Fibroblast of skin of left quadriceps (primary cell): ENCODE data around the gene DHRS2.
"Not testable (repeated sequence)": the region's sequence is repeated elsewhere in the genome, so short reads cannot be mapped to it uniquely, and the experiment has no call there.

ENCODE experiments used
- DNase-seq, 2 experiments: peaks; one replicate each; pipeline ENCODE4 v3.0.0-alpha.2; 2013; ENCODE audit warnings: low read depth in 2 of 2

DHRS2 gene

DNA sequence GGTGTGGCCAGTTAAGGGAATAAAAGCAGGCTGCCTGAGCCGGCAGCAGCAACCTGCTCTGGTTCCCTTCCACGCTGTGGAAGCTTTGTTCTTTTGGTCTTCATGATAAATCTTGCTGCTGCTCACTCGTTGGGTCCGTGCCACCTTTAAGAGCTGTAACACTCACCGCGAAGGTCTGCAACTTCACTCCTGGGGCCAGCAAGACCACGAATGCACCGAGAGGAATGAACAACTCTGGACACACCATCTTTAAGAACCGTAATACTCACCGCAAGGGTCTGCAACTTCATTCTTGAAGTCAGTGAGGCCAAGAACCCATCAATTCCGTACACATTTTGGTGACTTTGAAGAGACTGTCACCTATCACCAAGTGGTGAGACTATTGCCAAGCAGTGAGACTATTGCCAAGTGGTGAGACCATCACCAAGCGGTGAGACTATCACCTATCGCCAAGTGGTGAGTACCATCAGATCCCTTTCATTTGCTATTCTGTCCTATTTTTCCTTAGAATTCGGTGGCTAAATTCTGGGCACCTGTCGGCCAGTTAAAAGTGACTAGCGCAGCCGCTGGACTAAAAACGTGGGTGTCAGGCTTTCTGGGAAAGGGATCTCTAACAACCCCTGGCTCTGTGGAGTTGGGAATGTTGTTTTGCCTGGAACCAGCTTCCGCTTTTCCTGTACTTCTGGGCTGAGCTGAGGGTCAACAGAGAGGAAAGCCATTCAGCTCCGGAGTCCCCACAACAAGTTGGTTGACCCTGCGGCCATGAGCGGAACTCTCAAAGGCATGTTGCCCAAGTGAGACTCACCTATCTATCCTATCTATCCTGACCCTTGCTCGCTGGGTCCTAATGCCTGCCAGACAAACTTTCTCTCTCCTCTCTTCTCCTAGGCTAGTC is at the start of gene DHRS2:
DHRS2 (plus strand) TSS at position 48 of the 895 bp plus-strand sequence. CDS start 2,501 bp downstream, outside the sequence.
- no peak for DNase-seq

- DNase-seq: peak; percentile 64 to 67
Measured at GRCh38 chr14:23588884-23589598, 47.1 kb upstream of the DHRS2 start.

GRCh38 chr14:23589606-23590005 is 46.6 kb upstream of the DHRS2 start:
- no peak for DNase-seq

DNA sequence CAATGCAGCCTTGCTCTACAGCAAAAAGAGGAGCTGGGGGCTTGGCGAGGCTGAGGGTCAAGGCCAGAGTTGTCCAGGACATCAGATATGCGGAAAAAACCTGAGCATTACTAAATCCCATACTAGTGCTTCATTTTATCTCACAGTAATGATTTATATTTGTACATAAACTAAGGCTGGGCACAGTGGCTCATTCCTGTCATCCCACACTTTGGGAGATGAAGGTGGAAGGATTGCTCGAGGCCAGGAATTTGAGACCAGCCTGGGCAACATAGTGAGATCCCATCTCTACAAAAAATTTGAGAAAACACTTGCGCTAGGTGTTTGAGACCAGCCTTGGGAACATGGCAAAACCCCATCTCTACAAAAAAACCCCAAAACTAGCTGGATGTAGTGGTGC is 46.0 kb upstream of the DHRS2 start:
- no peak for DNase-seq

- not testable (repeated sequence) for DNase-seq
Measured at GRCh38 chr14:23594191-23594590, 42.0 kb upstream of the DHRS2 start.

- DNase-seq: no peak
Measured at GRCh38 chr14:23600322-23600707, 35.8 kb upstream of the DHRS2 start.

DNA sequence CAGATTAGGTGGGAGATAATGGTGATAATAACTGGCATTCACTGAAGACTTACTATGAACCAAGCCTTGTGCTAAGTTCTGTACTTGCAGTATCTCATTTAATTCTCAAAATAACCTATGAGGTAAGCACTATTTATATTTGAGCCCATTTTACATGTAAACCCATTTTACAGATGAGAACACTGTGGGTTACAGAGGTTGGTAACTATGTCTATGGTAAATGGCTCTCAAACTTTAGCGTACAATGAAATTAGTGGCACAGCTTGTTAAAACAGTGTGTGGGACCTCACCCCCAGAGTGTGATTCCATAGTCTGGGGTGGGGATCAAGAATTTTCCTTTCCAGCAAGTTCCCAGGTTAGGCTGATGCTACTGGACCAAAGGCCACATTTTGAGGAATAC is 35.4 kb upstream of the DHRS2 start:
- DNase-seq: no peak

DNA sequence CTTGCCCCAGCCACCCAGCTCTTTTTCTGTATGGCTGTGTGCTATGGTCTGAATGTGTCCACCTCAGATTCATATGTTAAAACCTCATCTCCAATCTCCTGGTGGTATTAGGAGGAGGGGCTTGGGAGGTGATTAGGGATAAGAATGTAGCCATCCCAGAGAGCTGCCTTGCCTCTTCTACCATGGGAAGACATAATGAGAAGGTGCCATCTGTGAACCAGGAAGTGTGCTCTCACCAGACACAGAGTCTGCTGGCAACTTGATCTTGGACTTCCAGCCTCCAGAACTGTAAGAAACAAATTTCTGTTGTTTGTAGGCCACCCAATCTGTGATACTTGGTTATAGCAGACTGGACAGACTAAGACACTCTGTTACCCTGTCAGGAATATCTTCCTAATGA is 34.7 kb upstream of the DHRS2 start:
- DNase-seq: no peak

GRCh38 chr14:23601845-23602180 is 34.4 kb upstream of the DHRS2 start:
- no peak for DNase-seq

- no peak for DNase-seq
Measured at GRCh38 chr14:23602181-23603095, 33.7 kb upstream of the DHRS2 start.

GRCh38 chr14:23603103-23603502 is 33.1 kb upstream of the DHRS2 start:
- DNase-seq: no peak

GRCh38 chr14:23604148-23604547 is 32.0 kb upstream of the DHRS2 start:
- DNase-seq: no peak

DNA sequence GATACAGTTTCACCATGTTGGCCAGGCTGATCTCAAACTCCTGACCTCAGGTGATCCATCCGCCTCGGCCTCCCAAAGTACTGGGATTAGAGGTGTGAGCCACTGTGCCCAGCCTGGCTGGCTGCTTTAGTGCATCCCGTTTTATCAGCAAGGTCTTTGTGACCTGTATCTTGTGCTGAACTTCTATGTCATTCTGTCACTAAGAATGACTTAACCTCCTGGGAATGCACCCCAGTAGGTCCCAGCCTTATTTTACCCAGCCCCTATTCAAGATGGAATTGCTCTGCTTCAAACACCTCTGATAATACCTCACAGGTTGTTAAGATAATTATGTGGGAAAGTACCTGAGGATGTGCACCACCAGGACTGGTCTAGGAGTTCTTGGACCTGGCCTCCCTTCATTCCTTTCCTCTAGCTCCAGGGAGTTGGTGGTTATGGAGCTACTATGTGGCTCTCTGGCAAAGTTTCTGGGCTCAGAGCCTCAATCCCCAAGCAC is 31.4 kb upstream of the DHRS2 start:
- DNase-seq: no peak

DNA sequence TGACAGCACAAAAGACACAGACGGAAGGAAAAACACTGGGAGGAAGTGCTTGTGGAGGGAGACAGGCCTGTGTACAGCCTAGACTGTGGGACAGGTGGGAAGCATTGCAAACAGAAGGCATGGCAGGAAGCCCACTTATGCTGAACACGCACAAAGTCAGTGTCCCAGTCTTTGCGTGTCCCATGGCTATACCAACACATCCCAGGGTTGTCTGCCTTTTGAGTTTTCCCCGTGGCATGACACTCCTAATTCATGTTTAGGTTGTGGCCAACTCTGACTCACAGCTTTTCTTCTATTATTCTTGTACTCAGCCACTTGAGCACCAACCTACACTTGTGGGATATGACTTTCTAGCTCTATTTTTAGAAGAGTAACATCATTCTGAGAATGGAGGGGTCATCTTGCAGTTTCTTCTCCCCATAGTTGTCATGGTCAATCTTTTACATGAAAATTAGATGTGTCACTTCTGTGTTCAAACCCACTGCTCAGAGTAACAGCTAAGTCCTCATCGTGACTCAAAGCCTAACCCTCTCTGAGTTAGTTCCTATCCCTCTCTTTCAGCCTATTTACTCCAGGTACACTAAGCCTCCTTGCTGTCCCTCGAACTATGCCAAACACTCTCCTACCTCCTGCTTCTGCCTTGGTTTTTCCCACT is 30.1 kb upstream of the DHRS2 start:
- DNase-seq: no peak

DNA sequence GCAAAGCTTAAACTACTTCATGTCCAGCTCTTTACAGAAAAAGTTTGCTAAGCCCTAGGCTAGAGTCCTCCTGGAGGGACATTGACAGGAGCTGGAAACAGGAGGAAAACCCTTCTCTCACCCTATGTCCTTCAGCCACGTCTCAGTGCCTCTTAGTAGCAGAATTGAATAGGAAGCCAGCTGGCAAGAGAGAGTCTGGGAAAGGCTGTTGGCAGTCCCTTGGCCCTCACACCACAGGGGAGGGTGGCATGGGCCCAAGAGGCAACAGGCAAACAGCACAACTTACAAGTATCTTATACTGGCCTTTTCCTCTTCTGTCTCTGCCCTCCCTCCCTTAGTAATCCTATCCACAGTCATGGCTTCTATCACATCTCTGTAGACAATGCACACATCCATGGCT is 27.7 kb upstream of the DHRS2 start:
- DNase-seq: no peak

DNA sequence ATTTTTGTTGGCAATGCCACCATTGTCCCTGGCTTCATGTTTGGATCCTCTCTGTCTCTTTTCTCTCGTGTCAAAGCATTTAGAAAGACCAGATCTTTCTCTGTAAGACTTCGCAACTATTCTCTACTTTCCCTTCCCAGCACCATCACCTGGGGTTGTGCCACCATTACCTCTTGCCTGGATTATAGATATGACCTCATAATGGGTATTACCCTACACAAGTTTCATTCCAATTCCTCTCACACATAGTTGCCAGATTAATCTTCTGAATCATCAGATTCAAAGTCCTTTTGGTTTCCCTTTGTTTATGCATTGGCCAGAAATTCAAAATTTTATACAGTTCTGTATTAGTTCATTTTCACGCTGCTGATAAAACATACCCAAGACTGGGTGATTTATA is 27.2 kb upstream of the DHRS2 start:
- DNase-seq: no peak

- DNase-seq: not testable (repeated sequence)
Measured at GRCh38 chr14:23609411-23610089, 26.6 kb upstream of the DHRS2 start.

DNA sequence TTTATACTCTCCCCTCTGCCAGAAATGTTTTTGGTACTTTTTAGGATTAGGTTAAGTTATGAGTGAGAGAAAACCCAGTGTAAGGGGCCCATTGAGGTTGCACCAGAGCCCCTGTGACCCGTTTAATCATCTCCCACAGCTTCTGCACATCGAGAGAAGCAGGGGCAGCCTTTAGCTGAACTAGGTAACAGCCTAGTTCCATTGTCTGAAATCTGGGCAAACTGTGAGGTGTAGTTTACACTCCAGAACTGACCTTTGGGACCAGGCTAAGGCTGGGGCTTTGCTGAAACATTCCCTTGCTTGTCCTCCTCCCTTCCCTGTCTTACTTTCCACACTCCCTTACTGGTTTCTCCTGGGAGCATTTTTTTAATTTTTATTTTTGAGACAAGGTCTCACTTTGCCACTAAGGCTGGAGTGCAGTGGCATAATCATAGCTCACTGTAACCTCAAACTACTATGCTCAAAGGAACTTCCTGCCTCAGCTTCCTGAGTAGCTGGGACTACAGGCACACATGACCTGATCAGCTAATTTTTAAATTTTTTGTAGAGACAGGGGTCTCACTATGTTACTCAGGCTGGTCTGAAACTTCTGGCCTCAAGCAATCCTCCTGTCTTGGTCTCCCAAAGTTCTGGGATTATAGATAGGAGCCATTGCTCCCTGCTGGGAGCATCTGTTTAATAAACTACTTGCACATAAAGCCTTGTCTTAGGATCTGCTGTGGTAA is 25.9 kb upstream of the DHRS2 start:
- DNase-seq: no peak

- no peak for DNase-seq
Measured at GRCh38 chr14:23610815-23611289, 25.3 kb upstream of the DHRS2 start.

DNA sequence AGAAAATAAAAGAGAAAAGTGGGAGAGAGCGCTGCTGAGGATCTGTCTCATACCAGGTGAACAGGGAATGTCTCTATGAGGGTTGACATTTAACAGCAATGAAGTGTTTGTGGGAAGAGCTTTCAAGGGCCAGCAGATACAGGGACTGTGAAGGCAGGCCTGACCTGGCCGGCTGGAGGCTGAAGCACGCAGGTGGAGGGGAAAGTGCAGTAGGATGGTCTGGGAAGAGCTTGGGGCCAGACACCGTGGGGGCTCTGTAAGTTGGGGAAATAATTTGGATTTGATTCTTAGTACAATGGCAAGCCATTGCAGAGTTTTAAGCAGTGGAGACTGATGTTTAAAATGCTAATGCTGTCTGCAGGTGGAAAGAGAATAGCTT is 23.8 kb upstream of the DHRS2 start:
- no peak for DNase-seq
